Neural cell (in vitro differentiated cells): ENCODE measurements around the gene TYK2.

Experiments used
- EP300 ChIP-seq: fragments of 450-650 bp; conservative IDR thresholded peaks from 2 replicates; pipeline ENCODE4 v1.6.1; 2014; ENCODE audit warnings: antibody characterized with exemption, mild to moderate bottlenecking, moderate library complexity; ENCODE audit not compliant: poor library complexity, severe bottlenecking
- EZH2 ChIP-seq: fragments of 200-600, 300-800 bp; shearing (Covaris generic), sonication (generic); IDR thresholded peaks from 2 replicates; pipeline ENCODE4 v1.6.1; 2014; ENCODE audit warnings: antibody characterized with exemption, low read length, borderline replicate concordance, mild to moderate bottlenecking; ENCODE audit not compliant: insufficient read depth, poor library complexity, severe bottlenecking
- MXI1 ChIP-seq: fragments of 450-650 bp; conservative IDR thresholded peaks from 2 replicates; pipeline ENCODE4 v1.6.1; 2014; ENCODE audit warnings: antibody characterized with exemption, mild to moderate bottlenecking; ENCODE audit not compliant: poor library complexity, severe bottlenecking
- POLR2AphosphoS5 ChIP-seq: IDR thresholded peaks from 2 replicates; pipeline ENCODE4 v1.6.1; 2012
- SMC3 ChIP-seq: fragments of 450-650 bp; conservative IDR thresholded peaks from 2 replicates; pipeline ENCODE4 v1.6.1; 2014; ENCODE audit warnings: antibody characterized with exemption, mild to moderate bottlenecking, moderate library complexity; ENCODE audit not compliant: poor library complexity
- TF ChIP-seq, protein P1 (sequence below): fragments of 450-650 bp; IDR thresholded peaks from 2 replicates; pipeline ENCODE4 v1.5.1; 2014; ENCODE audit warnings: antibody characterized with exemption, mild to moderate bottlenecking, moderate library complexity; ENCODE audit not compliant: poor library complexity, severe bottlenecking

DNA sequence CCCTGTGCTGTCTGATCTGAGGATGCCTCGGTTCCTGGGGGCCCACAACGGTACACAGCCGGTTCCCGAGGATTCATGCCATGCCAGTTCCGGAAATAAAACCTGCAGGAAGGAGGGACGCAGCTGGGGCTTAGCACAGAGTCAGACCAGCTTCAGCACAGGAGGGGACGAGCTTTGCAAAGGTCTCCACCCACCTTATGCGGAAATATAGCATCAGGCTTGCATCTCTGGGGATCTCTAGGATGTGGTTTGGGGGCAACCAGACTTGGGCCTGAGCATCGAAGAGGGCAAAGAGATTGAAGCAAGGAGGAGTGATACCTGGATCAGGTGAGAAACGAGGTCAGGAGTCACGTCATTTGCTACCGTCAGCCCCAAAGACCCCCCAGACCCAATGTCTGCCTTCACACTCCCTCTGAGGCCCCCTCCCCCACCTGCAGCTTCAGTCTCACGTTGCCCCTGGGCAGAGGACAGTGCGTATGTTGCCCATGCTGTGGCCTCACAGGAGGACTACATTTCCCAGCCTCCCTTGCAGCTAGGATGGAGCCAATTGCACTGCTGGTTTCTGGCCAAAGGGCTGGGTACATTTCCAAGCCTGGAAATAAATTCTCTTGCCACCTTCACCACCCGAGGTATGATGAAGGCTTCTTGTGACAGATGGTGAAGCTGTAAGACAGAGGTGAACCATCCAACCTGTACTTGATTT lies 12.1 kb downstream of the TYK2 start:
- TF ChIP-seq, protein P1, sequence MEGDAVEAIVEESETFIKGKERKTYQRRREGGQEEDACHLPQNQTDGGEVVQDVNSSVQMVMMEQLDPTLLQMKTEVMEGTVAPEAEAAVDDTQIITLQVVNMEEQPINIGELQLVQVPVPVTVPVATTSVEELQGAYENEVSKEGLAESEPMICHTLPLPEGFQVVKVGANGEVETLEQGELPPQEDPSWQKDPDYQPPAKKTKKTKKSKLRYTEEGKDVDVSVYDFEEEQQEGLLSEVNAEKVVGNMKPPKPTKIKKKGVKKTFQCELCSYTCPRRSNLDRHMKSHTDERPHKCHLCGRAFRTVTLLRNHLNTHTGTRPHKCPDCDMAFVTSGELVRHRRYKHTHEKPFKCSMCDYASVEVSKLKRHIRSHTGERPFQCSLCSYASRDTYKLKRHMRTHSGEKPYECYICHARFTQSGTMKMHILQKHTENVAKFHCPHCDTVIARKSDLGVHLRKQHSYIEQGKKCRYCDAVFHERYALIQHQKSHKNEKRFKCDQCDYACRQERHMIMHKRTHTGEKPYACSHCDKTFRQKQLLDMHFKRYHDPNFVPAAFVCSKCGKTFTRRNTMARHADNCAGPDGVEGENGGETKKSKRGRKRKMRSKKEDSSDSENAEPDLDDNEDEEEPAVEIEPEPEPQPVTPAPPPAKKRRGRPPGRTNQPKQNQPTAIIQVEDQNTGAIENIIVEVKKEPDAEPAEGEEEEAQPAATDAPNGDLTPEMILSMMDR, result no peak
- TF ChIP-seq EZH2 (no peak), EP300 (no peak), POLR2AphosphoS5 (no peak), MXI1 (no peak), SMC3 (no peak)
